Measurements from ENCODE around the gene ST8SIA6.
A peak's percentile ranks its signal among the peaks of the same experiment; 100 is the strongest.

ST8SIA6 gene

DNA sequence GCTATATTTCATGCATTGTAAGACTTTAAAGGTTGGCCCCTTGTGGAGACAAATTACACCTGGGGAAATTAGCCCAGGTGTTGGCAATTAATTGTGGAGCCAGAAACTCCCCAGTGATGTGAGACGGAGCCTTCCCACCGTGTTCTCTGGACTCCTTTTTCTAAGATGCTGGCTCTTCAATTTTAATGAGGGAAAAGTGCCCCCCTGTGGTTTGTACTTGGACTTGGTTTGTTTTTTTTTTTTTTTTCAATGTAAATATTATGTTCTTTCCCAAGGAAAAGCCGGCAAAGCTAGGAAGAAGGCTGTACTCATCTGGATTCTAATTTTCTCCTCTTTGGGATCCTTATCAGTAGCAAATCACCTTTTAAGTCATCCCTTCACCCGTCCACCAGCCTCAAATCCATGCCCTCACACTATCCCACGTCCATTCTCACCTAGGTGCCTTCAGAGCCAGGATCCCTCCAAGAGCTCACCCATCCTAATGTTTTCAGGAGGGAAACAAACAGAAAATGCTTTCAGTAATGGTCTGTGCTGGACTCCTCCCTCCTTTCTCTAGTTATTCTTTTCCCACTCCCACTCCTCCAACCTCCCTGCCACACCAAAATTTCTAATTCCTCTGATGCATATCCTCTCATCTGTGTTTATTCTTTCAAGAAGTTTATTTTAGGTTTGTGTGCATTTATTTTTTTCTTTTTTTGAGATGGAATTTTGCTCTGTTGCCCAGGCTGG, 20.4 kb upstream of the ST8SIA6 start:
- TF ChIP-seq, protein P1, sequence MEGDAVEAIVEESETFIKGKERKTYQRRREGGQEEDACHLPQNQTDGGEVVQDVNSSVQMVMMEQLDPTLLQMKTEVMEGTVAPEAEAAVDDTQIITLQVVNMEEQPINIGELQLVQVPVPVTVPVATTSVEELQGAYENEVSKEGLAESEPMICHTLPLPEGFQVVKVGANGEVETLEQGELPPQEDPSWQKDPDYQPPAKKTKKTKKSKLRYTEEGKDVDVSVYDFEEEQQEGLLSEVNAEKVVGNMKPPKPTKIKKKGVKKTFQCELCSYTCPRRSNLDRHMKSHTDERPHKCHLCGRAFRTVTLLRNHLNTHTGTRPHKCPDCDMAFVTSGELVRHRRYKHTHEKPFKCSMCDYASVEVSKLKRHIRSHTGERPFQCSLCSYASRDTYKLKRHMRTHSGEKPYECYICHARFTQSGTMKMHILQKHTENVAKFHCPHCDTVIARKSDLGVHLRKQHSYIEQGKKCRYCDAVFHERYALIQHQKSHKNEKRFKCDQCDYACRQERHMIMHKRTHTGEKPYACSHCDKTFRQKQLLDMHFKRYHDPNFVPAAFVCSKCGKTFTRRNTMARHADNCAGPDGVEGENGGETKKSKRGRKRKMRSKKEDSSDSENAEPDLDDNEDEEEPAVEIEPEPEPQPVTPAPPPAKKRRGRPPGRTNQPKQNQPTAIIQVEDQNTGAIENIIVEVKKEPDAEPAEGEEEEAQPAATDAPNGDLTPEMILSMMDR (IDR thresholded peaks at IDR 0.05; ENCODE audit: control insufficient read depth, extremely low read depth, insufficient read depth) = 0 out of 2 replicates have a peak, but pooled peaks have one; percentile 20
- H3K4me3 ChIP-seq (ENCODE audit: low read depth, low read length) = no peak overlapping the region
- peak; percentile 32 for DNase-seq (ENCODE audit: low read depth)

DNA sequence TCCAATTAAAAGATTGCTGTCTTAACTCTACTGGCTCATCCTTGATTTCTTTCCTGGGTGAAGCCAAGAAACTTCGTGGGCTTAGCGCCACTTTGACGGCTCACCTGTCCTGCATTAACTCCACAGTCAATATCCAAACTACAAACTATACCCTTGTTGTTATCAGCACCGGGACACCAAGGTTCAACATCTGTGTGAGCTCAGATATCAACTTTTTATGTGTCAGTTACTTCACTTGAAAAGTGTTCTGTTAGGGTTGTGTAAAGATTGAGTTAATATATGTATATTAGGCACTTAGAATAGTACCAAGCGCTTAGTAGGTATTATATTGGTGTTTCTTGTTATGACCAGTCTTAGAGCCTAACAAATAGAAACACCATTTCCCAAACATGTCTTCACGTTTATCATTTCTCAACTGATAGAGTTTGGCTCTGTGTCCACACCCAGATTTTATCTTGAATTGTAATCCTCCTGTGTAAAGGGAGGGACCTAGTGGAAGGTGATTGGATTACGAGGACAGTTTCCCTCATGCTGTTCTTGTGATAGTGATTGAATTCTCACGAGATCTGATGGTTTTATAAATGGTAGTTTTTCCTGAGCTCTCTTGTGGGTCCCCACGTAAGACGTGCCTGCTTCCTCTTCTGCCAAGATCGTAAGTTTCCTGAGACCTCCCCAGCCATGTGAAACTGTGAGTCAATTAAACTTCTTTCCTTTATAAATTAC, 19.0 kb upstream of the ST8SIA6 start:
- TF ChIP-seq, protein P1 (IDR thresholded peaks at IDR 0.05; ENCODE audit: control insufficient read depth, extremely low read depth, insufficient read depth) = no peak
- DNase-seq (ENCODE audit: low read depth) = no peak
- no peak overlapping the region for H3K4me3 ChIP-seq (ENCODE audit: low read depth, low read length)

DNA sequence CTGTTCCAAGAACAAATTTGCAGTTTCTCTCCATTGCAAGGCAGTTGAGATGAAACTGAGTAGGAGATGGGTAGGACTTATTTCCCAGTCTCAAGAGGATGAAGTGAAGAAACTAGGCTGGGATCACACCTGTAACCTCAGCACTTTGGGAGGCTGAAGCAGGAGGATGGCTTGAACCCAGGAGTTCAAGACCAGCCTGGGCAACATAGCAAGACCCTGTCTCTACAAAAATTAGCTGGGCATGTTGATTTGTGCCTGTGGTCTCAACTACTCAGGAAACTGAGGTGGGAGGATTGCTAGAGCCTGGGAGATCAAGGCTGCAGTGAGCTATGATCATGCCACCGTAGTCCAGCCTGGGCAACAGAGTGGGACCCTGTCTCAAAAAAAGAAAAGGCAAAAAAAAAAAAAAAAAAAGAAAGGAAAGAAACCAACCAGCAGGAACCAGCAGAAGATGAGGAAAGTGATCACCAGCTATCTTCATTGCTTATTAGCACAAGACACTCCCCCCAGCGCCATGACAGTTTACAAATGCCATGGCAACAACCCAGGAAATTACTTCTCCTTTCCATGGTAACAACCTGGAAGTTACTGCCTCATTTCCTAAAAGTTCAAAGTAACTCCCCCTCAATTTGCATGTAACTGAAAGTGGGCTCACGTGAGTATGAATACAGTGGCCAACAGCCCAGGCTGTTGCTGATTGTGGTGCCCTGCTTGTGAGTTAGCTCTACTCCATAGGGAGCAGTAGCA, 18.3 kb upstream of the ST8SIA6 start:
- H3K4me3 ChIP-seq (ENCODE audit: low read depth, low read length) = no peak overlapping the region
- TF ChIP-seq, protein P1 (IDR thresholded peaks at IDR 0.05; ENCODE audit: control insufficient read depth, extremely low read depth, insufficient read depth) = no peak
- no peak for DNase-seq (ENCODE audit: low read depth)

DNA sequence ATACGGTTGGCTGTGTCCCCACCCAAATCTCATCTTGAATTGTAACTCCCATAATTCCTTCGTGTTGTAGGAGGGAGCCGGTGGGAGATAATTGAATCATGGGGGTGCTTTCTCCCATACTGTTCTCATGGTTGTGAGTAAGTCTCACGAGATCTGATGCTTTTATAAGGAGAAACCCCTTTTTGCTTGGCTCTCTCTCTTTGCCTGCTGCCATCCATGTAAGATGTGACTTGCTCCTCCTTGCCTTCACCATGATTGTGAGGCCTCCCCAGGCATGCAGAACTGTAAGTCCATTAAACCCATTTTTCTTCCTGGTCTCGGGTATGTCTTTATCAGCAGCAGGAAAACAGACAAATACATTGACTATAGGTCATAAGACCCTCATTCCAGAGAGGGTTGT, 15.9 kb upstream of the ST8SIA6 start:
- TF ChIP-seq, protein P1 (IDR thresholded peaks at IDR 0.05; ENCODE audit: control insufficient read depth, extremely low read depth, insufficient read depth) = no peak

DNA sequence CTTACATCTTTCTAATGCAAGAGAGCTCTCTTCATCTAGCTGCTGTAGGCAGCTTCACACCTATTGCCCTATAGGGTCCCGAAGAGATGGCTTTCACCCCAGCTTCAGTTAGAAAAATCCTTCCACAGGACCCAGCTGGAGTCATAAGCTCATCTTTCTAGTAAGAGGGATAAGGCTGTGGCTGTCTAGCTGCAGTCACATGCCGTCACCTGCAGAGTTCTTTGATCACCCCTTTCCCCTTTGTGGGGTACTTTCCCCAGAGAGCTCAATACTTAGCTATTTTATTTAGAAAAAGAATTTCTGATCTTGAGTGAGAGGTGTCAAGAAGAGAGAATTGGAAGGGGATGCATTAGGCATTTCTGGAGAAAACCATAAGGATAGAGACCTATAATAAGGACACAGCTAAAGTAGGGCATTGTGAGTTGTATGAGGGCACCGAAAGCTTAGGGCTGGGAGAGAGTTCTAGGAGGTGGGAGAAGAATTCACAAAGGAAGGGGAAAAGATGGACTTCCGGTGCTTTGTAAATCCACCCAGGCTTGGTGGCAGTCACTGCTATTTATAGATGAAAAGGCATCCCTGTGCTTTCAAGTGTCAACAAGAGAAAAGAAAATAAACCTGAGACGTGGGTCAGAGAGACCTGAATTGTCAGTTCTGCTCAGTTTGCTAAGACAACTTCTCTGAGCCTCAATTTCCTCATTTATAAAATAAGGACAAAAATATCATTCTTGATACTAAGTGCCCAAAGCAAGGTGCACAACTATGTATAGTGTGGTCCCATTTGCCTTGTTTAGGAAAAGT, 11.1 kb upstream of the ST8SIA6 start:
- no peak overlapping the region for H3K4me3 ChIP-seq (ENCODE audit: low read depth, low read length)
- DNase-seq (ENCODE audit: low read depth) = no peak
- TF ChIP-seq, protein P1 (IDR thresholded peaks at IDR 0.05; ENCODE audit: control insufficient read depth, extremely low read depth, insufficient read depth) = no peak

More for the DNA sequence above, 15.9 kb upstream of the ST8SIA6 start:
- H3K4me3 ChIP-seq (ENCODE audit: low read depth, low read length) = no peak overlapping the region
- no peak for DNase-seq (ENCODE audit: low read depth)

DNA sequence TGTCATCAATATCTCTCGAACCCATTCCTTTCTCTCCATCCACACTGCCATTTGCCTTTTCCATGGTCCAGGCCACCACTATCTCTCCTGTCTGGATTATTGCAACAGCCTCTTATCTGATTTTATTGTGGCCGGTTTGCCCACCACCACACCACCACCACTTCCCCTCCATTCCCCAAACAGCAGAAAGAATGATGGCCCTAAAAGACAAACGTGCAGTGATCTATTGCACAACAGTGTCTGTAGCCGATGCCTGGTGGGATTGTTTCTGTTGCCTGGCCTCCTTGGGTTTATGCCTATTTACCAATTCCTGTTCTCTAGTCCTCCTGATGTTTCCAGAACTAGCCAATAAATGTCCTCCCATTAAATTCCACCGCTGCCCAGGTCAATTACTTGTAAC, 10.2 kb upstream of the ST8SIA6 start:
- TF ChIP-seq, protein P1 (IDR thresholded peaks at IDR 0.05; ENCODE audit: control insufficient read depth, extremely low read depth, insufficient read depth) = no peak
- DNase-seq (ENCODE audit: low read depth) = no peak
- H3K4me3 ChIP-seq (ENCODE audit: low read depth, low read length) = no peak overlapping the region

Measured in LNCaP clone FGC (cell line).